ENCODE data around the gene SARS1.

The SARS1 gene

DNA sequence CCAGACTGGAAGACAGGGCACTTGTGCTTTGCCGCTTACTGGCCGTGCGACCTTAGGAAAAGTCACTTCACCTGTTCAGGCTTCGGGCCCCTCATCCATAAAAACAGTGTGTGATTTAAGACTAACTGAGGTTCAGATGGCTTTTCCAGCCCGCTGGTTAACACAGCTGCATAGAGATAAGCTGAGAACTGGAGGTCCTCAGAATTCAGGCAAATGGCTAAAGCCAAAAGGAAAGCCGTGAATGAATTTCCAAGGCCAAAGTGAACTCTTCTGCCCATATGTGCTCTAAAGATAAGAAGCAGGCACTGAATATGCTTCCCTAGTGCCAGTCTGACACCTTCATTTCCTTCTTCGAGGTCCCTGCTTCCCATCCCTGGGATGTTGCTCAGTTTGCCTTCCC lies 23.5 kb upstream of the SARS1 start:
- TF ChIP-seq GABPA (IDR thresholded peaks at IDR 0.05; ENCODE audit: low read depth) (no peak), POLR2AphosphoS5 (IDR thresholded peaks at IDR 0.05; ENCODE audit: low read depth) (no peak), SPI1 (IDR thresholded peaks at IDR 0.05; ENCODE audit: borderline replicate concordance, low read depth) (no peak)
- TF ChIP-seq, protein P1, sequence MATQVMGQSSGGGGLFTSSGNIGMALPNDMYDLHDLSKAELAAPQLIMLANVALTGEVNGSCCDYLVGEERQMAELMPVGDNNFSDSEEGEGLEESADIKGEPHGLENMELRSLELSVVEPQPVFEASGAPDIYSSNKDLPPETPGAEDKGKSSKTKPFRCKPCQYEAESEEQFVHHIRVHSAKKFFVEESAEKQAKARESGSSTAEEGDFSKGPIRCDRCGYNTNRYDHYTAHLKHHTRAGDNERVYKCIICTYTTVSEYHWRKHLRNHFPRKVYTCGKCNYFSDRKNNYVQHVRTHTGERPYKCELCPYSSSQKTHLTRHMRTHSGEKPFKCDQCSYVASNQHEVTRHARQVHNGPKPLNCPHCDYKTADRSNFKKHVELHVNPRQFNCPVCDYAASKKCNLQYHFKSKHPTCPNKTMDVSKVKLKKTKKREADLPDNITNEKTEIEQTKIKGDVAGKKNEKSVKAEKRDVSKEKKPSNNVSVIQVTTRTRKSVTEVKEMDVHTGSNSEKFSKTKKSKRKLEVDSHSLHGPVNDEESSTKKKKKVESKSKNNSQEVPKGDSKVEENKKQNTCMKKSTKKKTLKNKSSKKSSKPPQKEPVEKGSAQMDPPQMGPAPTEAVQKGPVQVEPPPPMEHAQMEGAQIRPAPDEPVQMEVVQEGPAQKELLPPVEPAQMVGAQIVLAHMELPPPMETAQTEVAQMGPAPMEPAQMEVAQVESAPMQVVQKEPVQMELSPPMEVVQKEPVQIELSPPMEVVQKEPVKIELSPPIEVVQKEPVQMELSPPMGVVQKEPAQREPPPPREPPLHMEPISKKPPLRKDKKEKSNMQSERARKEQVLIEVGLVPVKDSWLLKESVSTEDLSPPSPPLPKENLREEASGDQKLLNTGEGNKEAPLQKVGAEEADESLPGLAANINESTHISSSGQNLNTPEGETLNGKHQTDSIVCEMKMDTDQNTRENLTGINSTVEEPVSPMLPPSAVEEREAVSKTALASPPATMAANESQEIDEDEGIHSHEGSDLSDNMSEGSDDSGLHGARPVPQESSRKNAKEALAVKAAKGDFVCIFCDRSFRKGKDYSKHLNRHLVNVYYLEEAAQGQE (IDR thresholded peaks at IDR 0.05; ENCODE audit: insufficient replicate concordance, low read depth) = no peak
- TF ChIP-seq, protein P2, sequence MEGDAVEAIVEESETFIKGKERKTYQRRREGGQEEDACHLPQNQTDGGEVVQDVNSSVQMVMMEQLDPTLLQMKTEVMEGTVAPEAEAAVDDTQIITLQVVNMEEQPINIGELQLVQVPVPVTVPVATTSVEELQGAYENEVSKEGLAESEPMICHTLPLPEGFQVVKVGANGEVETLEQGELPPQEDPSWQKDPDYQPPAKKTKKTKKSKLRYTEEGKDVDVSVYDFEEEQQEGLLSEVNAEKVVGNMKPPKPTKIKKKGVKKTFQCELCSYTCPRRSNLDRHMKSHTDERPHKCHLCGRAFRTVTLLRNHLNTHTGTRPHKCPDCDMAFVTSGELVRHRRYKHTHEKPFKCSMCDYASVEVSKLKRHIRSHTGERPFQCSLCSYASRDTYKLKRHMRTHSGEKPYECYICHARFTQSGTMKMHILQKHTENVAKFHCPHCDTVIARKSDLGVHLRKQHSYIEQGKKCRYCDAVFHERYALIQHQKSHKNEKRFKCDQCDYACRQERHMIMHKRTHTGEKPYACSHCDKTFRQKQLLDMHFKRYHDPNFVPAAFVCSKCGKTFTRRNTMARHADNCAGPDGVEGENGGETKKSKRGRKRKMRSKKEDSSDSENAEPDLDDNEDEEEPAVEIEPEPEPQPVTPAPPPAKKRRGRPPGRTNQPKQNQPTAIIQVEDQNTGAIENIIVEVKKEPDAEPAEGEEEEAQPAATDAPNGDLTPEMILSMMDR (IDR thresholded peaks at IDR 0.05; ENCODE audit: insufficient read depth, low read length) = no peak
- Histone ChIP-seq H3K27me3 (ENCODE audit: insufficient read depth, poor library complexity, severe bottlenecking) (no peaks in the 10 kb centered on the region), H3K4me3 (replicated peaks; ENCODE audit: insufficient read depth, low read length) (no peak overlapping the region), H3K27ac (replicated peaks) (no peak overlapping the region)
- no peak for DNase-seq (ENCODE audit: low read depth in 1 of 2, low spot score in 1 of 2)

DNA sequence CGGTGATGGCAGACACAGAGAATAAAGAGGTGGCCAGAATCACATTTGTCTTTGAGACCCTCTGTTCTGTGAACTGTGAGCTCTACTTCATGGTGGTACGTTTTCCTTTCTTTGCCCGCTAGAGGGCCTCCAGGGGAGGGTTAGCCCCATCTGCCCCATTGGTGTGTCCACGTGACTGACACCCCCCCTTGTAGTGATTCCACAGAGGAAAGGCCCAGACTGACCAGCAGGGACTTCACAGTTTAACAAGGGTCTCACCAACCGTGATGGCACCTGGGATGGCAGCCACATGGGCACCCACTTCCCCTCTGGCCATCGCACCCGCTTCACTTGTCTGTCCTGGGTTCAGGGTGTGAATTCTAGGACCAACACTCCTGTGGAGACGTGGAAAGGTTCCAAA lies 22.3 kb upstream of the SARS1 start:
- Histone ChIP-seq H3K27ac (replicated peaks) (no peak overlapping the region), H3K4me3 (replicated peaks; ENCODE audit: insufficient read depth, low read length) (no peak overlapping the region), H3K27me3 (ENCODE audit: insufficient read depth, poor library complexity, severe bottlenecking) (no peaks in the 10 kb centered on the region)
- TF ChIP-seq, protein P1 (IDR thresholded peaks at IDR 0.05; ENCODE audit: insufficient replicate concordance, low read depth) = no peak
- TF ChIP-seq SPI1 (IDR thresholded peaks at IDR 0.05; ENCODE audit: borderline replicate concordance, low read depth) (no peak), POLR2AphosphoS5 (IDR thresholded peaks at IDR 0.05; ENCODE audit: low read depth) (no peak)
- TF ChIP-seq, protein P2 (IDR thresholded peaks at IDR 0.05; ENCODE audit: insufficient read depth, low read length) = no peak
- DNase-seq (ENCODE audit: low read depth in 1 of 2, low spot score in 1 of 2) = no peak

DNA sequence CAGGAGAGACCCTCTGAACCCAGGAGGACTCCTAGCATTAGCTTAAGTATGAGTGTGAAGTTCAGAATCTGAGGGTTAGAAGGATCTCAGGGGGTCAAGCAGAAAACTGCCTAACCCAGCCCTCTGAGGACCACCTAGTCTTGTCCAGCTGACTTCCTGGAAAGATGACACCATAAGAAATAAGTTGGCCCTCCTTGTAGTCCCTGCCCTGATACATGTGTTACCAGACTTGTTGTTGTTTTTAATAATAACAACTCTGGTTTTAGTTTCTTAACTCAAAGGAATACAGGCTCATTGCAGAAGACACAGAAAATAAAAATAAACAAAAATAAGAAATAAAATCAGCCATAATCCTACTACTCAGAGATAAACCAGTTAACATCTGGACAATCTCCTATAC lies 21.8 kb upstream of the SARS1 start:
- TF ChIP-seq, protein P2 (IDR thresholded peaks at IDR 0.05; ENCODE audit: insufficient read depth, low read length) = no peak
- TF ChIP-seq, protein P1 (IDR thresholded peaks at IDR 0.05; ENCODE audit: insufficient replicate concordance, low read depth) = no peak
- no peak for TF ChIP-seq GABPA (IDR thresholded peaks at IDR 0.05; ENCODE audit: low read depth)
- no peak for TF ChIP-seq POLR2AphosphoS5 (IDR thresholded peaks at IDR 0.05; ENCODE audit: low read depth)
- TF ChIP-seq SPI1 (IDR thresholded peaks at IDR 0.05; ENCODE audit: borderline replicate concordance, low read depth) = no peak
- no peak overlapping the region for H3K4me3 ChIP-seq (replicated peaks; ENCODE audit: insufficient read depth, low read length)
- no peaks in the 10 kb centered on the region for H3K27me3 ChIP-seq (ENCODE audit: insufficient read depth, poor library complexity, severe bottlenecking)
- no peak overlapping the region for H3K27ac ChIP-seq (replicated peaks)
- DNase-seq (ENCODE audit: low read depth in 1 of 2, low spot score in 1 of 2) = no peak

All from HL-60 (cell line).